GM18909 (cell line): Measurements from ENCODE around the gene PIAS4.

Experiments used
- ATAC-seq: cut with Tn5 transposase; IDR thresholded peaks from one replicate; pipeline ENCODE4 v1.9.1; 2021; ENCODE audit warnings: mild to moderate bottlenecking; ENCODE audit not compliant: unreplicated experiment, poor library complexity

The PIAS4 gene

DNA sequence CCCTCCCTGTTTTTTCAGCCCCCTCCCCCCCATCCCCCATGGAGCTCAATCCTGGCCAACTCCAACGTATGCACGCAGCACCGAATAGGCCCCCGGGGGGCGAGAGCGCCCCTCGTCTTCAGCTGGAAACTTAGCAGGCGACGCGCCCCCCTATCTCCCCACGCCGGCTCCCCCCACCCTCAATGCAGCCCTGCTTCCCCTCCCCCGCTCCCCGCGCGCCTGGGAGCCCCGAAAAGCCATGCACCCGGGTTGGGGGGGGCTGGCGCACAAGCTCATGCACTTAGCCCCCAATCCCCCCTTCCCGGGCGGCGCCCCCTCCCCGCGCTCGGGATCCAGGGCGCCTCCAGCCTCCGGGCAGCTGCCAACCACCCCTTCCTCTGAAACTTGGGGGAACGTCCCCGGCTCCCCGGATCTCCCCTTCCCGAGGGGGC is 58.7 kb downstream of the PIAS4 start:
- ATAC-seq, result no peak

DNA sequence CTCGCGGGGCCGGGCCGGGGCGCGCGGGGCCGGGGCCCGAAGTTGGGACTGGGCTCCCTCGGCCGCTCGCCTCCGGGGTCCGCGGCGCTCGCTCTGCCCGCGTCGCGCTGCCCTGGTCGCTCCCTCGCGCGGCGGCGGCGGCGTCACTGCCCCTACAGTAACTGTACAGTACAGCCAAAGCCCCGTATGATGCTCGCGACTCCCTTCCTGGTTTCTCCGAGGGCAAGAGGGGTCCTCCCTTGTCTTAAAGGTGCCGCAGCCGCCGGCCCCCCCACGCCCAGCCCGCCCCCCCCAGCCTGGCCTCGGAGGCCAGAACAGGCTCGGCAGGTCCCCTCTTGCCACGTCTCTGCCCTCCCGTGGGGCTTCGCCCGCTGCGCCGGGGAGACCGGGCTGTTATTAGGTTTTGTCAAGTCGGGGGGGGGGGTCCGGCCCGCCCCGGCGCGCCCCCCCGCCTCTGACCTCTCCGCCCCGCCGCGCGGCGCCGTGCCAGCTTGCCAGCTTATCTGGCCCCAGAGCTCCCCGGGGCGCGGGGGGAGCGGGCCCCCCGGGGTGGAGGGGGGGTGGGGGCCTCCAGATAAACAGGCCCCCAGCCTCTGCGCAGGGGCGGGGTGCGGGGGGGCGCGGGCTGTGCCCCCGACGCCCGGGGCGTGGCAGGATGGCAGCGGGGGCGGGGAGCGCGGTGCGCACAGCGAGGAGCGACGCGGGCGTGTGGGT is 59.3 kb downstream of the PIAS4 start, which contains the start of gene ZBTB7A:
TSS of gene ZBTB7A (minus strand) at position 218 of the 714 bp plus-strand sequence. CDS start 11,667 bp downstream, outside the sequence.
- no peak for ATAC-seq

DNA sequence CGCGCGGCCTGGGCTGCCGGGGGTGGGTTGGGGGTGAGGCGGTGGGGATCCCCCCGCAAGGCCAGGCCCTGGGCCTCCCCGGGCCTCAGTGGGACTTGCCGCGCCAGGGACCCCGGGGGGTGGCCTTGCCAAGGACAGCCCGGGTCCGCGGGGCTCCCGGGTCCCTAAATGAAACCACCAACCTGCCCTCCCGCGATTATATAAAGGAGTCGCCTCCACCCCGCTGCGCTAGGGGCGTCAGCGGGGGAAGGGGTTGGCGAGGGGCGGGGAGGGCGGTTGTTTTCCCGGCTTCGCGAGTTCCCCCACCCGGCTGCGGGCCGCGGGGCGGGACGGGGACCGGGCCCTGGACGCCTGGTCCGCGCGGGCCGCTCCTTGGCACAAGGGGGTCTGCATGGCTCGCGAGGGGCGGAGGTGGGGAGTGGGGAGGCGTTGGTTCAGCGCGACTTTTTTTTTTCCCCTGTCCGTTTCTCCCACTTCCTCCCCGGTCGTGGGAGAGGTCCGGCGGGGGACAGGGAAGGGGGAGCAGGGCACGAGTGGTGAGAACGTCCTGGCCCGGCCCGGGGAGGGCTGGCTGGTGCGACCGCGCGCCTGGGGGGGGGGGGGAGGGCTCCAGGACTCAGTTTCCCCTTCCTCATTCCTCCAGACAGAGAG is 60.0 kb downstream of the PIAS4 start:
- ATAC-seq, result no peak

DNA sequence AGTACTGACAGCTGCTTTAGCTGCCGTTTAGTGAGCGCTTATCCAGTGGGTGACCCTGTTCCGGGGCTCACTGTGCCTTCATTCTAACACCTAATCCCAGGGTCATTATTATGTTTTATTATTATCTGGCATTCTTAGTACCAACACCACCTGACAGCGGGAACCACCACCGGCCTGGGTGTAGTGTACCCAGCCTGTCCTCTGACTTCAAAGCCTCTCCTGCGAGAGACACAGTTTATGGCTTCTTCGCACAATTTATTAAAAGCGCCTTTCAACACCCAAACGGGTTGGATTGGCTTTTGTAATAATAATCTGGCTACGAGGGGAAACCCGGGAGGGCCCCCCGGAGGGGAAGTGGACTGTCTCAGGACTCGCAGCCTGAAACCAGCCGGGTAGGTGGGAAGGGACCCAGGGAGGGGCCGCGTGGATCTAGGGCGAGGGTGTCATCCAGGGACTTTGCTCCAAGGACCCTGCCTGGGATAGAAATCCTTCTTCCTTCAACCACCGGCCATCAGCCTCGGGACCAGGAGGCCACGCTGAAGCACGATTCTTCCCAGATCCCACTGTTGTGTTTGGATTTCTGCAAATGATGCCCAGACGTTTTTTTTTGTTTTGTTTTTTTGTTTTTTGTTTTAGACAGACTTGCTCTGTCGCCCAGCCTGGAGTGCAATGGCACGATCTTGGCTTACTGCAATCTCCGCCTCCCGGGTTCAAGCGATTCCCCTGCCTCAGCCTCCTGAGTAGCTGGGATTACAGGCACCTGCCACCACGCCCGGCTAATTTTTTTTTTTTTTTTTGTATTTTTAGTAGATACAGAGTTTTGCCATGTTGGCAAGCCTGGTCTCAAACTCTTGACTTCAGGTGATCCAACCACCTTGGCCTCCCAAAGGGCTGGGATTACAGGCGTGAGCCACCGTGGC is 60.8 kb downstream of the PIAS4 start:
- ATAC-seq, result no peak

DNA sequence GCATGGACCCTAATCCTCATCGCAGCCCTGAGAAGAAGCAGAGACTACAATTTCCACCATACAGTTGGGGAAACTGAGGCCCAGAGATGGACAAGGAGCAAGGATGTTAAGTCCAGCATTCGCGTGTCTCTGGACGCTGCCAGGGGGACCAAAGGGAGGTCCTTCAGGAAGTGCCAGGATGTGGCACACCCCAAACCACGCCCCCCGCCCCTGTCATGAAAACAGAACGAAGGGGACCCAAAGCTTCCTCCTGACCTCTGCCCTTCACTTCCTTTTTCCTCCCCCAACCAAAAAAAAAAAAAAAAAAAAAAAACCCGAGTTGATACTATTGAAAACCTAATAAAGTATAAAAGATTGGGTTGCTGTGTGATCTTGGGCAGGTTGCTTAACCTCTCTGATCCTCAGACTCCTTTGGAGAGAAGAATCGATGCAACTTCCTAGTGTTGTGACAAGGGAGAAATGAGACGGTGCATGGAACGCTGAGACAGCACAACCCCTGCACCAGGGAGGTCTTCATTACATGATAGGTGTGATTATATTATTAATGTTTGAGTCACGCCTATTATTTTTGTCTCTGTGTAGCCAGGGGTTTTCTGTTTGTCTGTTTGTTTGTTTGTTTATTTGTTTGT is 61.9 kb downstream of the PIAS4 start:
- ATAC-seq, result no peak

DNA sequence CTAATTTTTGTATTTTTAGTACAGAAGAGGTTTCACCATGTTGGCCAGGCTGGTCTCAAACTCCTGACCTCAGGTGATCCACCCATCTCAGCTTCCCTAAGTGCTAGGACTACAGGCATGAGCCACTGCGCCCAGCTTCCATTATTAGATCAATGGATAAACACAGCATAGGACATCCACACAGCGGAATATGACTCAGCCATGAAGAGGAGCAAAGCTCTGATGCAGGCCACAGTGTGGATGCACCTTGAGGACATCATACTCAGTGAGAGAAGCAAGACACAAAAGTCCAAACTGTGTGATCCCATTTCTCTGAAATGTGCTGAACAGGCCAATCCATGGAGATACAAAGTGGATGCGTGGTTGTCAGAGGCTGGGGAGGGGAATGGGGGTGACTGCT is 64.1 kb downstream of the PIAS4 start:
- ATAC-seq, result no peak

DNA sequence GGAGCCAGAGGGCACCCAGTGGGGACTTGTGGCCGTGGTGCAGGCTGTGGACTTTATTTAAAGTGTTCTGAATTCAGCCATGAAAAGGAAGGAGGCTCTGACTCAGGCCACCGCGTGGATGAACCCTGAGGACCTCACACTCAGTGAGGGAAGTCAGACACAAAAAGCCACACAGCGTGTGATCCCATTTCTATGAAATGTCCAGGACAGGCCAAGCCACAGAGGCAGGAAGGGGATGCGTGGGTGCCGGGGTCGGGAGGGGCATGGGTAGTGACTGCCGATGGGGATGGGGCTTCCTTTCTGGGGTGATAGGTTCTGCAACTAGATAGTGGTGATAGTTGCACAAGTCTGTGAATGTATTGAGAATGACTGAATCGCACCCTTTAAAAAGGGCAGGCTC is 67.8 kb downstream of the PIAS4 start:
- no peak for ATAC-seq

DNA sequence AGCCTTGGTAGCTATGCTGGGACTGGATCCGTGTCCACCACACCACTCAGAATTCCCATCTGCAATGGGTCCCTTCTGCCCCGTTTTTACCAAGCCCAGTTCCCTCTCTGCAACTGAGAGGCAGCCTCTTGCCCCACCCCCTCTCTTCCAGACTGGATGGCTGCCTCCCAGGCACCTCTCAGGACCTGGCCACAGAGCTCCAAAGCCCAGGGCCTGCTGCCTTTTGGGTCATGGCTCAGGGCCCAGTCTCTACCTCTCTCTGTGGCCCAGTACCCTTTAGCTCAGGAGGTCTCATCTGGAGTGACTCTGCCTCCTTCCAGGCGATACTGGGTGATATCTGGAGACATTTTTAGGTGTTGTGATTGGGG is 69.5 kb downstream of the PIAS4 start:
- ATAC-seq, result no peak

DNA sequence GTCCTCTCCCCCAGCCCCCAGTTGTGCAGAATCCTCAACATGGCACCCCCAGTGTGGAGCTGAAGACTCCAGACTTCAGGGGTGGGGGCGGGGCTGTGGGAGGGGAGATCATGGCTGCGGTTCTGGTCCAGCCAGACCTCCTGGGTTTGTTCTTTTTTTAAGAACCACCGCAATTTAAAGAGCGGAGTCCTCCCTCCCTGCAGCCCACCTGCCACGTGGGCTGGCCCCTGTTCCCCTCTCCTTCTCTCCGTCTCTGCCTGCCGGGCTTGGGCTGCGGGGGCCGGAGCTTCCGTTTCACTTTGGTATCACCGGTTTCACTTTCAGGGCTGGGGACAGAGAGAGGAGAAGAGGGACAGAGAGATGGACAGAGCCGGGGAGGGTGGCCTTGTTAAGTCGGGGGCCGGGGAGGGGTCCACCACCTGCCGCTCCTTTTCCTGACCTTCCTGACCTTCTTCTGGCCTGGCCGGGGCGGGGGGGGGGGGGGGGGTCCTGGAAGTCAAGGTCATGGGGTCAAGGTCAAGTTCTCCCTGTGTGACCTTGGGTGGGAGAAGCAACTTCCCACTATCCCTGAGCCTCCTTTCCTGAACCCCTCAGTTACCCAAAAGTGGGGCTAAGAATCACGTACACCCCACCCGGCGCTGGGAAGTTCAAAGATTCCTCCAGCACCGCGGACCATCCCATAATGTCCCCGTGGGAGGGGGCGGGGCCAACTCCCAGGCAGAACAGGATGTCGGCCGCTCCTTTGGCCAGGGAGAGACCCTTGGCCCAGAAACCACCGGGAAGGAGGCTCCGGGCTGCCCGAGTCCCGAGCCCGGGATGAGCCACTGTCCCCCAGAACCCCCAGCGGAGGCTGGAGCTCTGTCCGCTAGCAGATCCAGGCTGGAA is 70.5 kb downstream of the PIAS4 start:
- ATAC-seq, result no peak

DNA sequence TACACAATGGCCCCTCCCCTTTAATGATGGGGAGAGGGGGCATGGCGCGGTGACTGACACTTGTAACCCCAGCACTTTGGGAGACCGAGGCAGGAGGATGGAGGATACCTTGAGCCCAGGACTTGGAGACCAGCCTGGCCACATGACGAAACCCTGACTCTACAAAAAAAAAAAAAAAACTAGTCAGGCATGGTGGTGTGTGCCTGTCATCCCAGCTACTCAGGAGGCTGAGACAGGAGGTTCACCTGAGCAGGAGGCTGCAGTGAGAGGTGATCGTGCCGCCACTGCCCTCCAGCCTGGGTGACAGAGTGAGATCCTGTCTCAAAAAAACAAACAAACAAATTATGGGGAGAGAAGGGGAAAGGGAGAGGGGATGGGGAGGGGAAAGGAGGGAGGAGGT is 72.9 kb downstream of the PIAS4 start:
- ATAC-seq, result no peak

DNA sequence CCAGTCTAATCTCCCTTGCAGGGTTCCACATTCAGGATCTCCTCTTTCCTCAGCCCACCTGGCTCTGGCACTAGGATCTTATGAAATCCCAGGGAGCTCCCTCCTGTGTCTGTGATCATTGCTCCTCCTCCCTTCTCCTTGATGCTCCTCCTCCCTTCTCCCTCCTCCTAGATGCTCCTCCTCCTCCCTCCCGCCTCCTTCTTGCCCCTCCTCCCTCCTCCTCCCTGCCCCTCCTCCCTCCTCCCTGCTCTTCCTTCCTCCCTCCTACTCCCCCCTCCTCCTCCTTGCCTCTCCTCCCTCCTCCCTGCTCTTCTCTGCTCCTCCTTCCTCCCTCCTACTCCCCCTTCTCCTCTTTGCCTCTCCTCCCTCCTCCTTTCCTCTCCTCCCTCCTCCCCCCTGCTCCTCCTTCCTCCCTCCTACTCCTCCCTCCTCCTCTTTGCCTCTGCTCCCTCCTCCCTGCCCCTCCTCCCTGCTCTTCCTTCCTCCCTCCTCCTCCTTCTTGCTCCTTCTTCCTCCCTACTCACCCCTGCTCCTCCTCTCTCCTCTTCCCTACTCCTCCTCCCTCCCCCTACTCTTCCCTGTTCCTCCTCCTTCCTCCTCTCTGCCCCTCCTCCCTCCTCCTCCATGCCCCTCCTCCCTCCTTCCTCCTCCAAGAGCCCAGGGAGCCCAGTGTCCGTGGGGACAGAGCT is 74.0 kb downstream of the PIAS4 start:
- ATAC-seq, result no peak

DNA sequence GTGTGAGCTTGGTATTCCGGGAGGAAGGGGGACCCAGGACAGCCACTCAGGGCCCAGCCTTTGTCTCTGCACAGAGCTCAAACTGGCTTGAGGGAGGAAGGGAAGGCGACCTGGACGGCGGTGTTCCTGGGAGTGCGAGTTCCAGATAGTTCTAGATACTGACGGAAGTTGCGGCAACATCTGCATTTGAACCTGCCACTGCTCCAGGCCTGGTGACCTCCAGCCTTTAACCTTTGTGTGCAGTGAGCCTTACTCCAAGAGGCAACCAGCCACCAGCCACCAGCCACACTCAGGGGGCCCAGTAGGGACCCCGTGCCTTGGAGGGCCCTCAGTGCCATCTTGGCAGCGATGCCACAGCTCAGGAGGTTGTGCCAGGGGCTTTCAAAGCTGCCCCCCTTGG is 74.6 kb downstream of the PIAS4 start:
- no peak for ATAC-seq

DNA sequence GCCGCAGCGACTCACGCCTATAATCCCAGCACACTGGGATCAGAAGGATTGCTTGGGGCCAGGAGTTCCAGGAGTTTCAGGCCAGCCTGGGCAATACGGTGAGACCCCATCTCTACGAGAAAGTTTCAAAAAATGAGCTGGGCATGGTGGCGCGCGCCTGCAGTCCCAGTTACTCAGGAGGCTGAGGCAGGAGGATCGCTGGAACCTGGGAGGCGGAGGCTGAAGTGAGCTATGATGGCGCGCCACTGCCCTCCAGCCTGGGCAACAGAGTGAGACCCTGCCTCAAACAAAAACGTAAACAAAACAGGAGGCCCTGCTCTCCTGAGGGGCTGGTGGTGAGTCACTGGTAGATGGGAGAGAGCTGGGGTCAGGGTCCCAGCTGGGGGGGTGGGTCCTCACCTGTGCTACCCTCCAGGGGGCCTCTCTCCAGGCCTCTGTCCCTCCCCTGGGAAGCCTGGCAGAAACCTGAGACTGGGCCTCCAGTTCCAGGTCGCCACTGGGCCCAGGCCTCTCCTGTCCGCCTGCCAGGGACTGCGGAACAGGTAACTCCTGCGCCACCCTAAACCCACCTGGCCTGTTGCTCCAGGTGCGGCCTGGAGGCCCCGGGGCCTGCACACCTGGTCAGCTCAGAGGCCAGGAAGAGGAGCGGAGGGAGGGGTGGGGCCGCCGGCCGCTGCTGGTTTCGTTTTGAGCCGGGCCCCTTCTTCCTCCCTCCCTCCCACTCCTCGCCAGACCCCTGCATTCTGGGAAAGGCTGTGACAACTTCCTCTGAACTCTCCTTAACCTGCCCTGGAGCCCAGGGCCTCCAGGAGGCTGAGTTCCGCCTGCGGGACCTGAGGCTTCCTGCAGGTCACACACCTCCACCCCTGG is 76.4 kb downstream of the PIAS4 start:
- ATAC-seq, result no peak

DNA sequence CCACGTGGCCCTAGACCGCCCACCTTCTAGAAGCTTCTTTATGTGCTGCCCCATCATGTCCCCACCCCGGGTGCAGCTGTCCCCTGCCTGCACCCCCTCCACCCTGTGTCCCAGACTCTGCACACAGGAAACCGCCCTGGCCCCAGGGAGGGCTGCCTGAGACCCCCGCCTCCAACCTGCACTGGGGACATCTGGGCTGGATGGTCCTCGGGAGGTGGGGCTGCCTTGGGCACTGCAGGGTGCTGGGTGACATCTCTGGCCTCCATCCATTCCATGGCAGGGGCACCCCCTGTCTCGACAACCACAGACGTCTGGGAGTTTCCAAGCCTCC is 77.0 kb downstream of the PIAS4 start:
- no peak for ATAC-seq

DNA sequence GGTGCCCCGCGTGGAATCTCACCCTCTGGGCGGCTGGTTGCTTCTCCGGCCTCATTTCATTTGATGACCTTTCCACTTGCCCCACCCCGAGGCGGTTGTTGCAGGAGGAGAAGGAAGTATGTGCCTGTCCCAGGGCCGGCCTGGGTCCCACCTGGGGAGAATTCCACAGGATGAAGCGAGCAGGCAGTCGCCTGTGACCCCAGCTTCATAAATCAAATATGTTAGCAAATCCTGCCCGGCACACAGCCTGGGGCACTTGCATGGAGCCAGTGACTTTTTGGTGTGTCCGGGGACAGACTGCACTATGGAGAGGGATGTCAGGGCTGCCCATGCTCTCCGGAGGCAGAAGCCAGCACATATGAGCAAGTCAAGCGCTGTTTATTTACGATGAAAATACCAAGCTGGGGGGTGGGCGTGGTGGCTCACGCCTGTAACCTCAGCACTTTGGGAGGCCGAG is 78.9 kb downstream of the PIAS4 start:
- ATAC-seq, result no peak

DNA sequence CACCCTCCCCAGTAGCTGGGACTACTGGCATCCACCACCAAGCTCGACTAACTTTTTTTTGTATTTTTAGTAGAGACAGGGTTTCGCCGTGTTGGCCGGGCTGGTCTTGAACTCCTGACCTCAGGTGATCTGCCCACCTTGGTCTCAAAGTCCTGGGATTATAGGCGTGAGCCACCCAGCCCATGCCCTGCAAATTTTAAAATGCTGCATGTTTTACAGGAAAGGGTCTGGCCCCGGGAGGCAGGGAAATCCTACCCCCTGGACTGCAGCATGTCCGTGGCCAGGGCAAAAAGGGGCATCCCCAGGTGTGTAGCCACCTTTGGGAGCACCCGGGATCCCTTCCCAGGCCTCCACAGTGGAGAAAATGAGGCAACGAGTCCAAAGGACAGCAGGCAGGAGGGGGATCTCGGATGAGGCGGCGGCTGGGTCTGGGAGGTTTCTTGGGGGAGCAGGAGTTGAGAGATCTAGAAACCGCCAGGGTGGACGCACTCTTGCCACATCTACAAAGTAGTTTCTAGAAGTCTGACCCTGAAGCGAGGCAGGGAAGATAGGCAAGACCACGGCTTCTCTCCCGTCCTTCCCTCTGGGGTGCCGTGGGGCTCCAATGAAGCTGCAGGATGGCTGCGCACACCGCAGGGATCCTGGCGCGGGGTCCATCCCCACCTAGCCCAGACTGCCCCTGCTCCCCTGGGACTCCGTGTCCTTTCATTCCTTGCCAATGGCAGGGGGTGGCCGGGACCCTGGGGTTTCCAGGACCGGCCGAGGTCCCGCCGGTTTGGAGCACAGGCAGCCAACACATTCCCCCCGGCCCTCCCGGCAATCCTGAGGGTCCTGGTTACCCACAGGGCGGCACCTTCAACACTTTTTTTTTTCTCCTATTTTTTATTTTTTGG is 80.5 kb downstream of the PIAS4 start:
- ATAC-seq, result no peak

DNA sequence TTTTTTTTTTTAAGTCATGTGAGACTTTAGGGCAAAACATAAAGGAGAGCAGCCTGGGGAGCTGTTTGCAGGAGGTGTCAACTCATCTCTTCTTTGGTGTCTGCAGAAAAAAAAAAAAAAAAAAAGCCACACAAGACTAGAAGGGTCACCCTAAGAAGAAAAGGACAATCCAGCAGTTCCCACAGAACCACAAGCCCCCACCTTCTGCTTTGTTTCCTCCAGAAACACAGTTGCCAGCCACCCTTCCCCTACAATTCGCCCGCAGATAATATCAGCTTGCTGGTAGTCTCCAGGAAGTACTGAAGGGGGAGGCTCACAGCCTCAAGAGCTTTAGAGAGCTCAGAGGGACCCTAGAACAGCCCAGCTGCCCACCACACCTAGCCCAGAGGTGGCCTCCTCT is 81.4 kb downstream of the PIAS4 start:
- no peak for ATAC-seq
